Right renal pelvis (tissue), 4 donors: ENCODE results near the gene OR10J4. TPM values are rescaled to one million over a fixed set of nuclear protein-coding genes. Genes with fewer than 3 reads are reported as not detected.

Source experiments
- polyA plus RNA-seq, 4 donors: library from polyadenylated mRNA; unstranded; fragments of 120-200 nt; gene quantifications; one replicate each; pipeline ENCODE4 v1.2.1, GENCODE V29; 2013; ENCODE audit not compliant: insufficient read length in 4 of 4

OR10J4 gene
- polyA plus RNA-seq, 4 donors = not detected

Other genes with a start within 250 kb of the OR10J4 start
- gene ACKR1, start 227.3 kb upstream of the OR10J4 start, polyA plus RNA-seq = 1 to 10 TPM in 1 of 4 donors, under 1 TPM in 2, not detected in 1; 0.37 to 1.6 (median 0.79) TPM
- 1 to 10 TPM in 1 of 4 donors, under 1 TPM in 3; 0.30 to 1.9 (median 0.46) TPM for gene FCER1A, start 129.9 kb upstream of the OR10J4 start, polyA plus RNA-seq
- under 1 TPM in 1 of 4 donors, not detected in 3; 0.03 TPM for gene OR10J1, start 7.5 kb downstream of the OR10J4 start, polyA plus RNA-seq
- gene OR10J5, start 103.8 kb downstream of the OR10J4 start, polyA plus RNA-seq = not detected
- gene APCS, start 155.6 kb downstream of the OR10J4 start, polyA plus RNA-seq = not detected